HG03064 (cell line): Measurements from ENCODE around the gene NEK6.

ENCODE experiments used
- ATAC-seq: cut with Tn5 transposase; IDR thresholded peaks from one replicate; pipeline ENCODE4 v1.9.1; 2021; ENCODE audit warnings: low read depth; ENCODE audit not compliant: unreplicated experiment

The NEK6 gene

DNA sequence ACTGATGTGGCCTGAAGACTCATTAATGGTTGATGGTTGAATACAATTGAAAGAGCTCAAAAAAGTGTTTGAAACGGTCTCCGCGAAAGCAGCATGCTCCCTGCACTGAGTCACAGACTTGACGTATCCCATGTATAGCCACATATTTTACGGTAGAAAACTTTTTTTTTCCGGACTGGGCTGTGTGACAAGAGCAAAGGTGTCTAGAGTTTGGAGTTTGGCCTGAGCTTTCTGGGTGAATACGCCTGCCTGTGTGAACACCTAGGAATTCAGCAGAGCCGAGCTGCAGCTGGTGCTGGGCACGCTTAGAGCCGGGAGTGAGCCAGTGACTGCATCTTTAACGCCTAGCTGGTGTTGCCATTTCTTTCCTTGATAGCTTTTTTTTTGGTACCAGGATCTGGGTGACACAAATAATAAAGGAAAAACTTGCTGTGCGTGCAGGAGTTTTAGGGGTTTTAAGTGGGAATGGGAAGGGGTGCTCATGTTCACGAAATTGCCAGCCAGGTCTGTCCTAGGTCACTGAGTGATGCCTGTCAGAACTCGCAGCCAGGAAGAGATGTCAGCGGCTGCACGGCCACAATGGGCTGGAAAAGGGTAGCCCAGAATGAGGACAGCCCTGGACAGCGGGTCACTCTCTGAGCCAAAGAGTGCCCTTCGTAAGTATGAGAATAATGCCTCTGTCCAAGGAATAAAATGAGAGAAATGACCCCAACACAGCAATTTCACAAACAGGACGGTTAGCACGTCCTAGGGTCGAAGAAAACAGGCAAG is 105.8 kb downstream of the NEK6 start:
- ATAC-seq = no peak

DNA sequence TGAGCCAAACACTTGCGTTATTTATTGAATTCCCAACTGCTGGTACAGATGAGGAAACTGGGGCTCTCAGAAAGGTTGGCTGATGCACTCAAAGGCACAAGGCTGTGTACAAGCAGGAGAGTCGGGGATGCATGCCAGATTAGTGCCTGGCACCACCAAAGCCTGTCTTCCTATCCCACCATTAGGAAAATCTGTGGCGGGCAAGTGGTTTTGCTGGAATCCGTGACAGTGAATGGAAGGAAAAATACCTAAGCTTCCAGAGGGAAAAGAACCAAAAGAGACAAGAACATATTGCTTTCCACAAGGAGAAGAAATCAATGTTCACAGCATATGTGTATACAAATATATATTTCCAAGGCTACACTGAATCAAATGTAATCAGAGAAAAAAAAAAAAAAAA is 106.4 kb downstream of the NEK6 start:
- ATAC-seq = no peak

DNA sequence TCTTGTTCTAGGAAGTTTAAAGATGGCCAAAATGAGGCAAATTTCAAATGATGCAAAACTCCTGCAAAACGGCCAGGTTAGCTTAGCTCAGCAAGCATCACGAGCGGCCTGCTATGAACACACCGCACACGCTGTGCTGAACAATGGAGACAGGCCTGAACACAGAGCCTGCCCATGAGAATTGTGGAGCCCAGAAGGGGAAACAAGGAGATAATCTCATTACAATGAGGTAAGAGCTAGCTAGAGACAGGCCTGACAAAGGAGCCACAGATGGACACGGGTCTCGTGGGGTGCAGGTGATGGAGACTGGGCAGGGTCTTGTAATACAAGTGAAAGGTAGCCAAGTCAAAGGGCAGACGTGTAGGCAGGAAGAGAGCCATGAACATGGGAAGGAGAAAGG is 107.3 kb downstream of the NEK6 start:
- ATAC-seq = no peak

DNA sequence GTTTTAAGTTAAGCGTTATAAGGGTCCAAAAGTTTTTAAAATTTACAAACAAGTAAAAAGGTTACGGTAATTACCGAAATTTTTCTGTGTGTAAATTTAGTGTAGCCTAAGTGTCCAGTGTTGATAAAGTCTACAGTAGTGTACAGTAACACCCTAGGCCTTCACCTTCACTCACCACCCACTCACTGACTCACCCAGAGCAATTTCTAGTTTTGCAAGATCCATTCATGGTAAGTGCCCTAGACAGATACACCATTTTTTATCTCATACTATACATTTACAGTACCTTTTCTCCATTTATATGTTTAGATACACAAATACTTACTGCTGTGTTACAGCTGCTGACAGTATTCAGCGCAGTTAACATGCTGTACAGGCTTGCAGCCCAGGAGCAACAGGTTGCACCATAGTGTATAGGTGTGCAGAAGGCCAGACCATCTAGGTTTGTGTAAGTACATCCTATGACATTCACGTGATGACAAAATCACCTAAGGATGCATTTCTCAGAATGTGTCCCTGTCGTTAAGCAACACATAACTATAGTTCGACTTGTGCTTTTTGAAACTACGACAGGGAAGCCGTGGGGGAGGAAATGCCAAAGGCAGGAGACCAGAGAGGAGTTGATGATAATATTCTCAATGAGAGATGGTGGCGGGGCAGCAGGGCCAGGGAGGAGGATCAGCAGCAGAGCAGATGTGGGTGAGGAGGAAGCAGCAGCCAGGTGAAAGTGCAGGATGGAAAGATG is 108.9 kb downstream of the NEK6 start:
- no peak for ATAC-seq

DNA sequence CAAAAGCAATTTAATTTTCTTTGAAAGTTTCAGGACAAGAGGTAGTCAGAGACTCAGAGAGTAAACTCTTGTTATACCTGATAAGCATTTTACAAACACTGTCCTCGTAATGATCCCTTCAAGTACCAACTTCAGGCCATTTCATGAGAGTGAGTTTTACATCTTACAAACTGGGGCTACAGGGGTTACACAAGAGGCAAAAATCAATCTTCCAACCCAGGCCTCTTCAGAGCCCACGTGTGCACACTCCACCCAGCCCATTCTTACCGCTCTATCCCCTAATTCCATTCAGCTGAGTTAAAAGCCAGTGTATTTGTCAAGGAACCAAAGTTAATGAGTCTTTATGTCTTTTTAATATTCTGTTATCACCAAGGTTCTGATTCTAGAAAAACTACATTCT is 110.9 kb downstream of the NEK6 start:
- no peak for ATAC-seq

DNA sequence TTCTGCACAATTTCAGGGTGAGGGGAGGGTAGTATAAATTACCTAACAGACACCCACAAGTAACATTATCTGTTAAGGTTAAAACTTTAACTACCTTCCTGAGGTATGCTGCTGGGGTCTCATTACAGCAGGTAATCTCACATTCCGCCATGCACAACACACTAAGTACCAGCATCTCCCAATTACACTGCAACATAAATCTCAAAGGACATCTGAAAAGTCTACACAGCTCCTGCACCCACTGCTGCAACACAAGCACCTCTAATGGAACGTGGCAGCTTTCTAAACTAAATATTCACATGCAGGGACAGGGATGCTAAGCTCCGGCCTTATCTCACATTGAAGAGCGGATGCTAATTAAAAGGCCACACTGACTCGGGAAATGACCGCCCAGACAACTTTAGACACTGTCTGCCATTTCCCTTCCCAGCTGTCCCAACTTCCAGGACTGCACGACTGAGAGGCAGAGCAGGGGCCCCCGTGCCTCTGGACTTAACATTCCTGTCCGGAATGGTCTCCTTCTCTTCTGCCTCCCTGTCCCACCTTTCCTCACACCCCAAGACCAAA is 111.6 kb downstream of the NEK6 start:
- no peak for ATAC-seq

DNA sequence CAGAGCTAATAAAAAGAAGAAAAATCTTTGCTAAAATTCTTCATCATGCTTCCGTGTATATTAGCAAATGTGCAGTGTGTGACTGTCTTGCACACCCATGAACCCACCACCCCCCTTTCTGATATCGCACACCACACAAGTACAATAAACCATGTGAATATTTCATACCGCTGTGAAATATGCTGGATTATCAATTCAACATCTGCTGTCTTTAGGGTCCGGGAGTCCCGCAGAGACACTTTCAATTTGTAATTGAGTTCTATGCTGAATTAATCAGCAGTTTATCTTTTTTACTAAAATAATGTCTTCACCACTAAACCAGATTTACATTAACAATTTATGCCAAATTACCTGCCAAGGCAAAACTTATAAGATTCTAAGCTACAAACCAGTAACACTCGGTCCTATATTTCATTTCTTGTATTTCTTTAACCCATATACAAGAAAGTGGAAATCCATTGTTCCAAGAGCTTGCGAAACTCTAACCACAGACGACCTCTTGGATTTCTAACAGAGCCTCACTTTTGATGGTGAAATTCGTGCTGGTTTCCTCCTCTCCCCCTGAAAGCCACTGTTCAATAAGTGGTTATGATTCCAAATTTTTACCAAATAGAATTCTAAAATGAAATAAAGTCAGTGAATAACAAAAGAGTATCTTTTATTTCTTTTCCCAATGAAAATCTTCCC is 113.3 kb downstream of the NEK6 start:
- ATAC-seq = no peak

DNA sequence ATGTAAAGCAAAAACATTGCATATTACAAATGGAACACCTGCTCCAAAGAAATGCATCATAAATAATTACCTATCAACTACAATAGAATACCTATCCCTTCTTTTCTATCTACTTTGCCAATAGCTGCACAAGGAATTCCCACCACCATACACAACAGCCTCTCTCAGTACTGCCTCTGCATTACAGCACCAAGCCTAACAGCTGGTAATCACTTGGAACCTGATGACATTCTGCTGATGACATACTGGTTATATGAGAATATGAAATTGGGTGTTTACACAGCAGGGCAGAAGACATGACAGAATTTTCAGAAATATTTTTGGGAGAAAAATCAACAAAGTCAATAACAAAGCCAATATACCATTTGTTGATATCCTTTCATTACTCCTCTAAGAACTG is 114.3 kb downstream of the NEK6 start:
- no peak for ATAC-seq

DNA sequence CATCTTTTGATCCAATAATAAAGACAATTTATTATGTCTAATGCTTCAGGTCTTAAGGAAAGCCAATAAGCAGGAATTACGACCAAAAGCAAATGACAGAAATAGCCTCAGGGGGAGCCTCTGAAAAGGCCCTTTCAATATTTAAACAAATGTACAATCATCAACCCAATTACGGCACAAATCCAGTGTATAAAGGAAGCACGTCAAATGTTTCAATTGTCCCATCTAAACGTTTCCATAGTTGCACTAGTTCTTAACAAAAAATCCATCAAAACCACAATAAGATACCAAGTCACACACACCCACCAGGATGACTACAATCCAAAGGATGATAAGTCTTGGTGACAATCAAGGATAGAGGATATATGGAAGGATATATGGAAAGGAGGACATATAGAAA is 115.6 kb downstream of the NEK6 start:
- ATAC-seq = no peak

DNA sequence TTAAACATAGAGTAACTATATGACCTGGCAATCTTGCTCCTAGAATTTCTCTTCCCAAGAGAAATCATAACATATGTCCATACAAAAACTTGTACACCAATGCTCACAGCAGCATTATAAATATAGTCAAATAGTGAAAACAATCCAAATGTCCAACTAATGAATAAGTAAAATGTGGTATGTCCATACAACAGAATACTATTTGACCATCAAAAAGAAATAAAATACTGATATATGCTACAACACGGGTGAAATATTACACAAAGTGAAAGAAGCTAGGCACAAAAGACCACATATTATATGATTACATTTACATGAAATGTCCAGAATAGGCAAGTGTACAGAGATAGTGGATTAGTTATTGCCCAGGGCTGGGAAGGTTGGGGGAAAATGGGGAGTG is 116.1 kb downstream of the NEK6 start:
- ATAC-seq = no peak

DNA sequence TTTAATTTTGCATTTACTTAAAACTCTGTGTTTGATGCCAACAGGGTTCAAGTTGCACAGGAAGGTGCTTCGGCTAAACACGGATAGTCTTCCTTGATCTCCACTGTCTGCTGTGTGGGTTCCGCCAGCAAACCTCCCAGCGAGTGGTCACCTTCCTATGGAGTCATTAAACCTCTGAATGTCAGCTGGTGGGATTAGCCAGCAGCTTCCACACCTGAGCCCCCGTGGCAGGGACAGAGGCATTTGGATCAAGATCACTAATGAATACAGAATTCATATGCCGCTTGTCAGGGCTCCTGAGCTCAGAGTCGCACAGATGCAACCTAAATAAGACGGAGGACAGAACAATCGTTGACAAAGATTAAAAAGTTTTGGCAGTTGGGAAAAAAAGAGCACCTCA is 118.0 kb downstream of the NEK6 start:
- no peak for ATAC-seq

DNA sequence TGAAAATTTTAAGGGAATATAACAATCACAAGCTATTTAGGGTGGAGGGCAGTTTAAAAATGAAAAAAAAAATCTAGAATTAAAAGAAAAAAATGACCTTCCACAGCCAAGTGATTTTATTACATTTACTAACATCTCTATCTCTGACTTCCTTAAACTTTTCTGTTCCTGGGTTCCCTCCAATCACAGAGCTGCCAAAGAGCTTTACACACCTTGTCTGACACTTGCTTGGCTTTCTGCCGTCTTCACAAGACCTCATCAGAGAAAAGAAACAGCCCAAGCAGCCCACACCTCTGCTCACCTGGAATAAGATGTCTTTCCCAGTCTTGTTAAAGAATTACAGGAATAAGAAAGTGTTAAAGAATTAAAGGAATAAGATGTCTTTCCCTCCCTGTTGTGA is 118.6 kb downstream of the NEK6 start:
- no peak for ATAC-seq

DNA sequence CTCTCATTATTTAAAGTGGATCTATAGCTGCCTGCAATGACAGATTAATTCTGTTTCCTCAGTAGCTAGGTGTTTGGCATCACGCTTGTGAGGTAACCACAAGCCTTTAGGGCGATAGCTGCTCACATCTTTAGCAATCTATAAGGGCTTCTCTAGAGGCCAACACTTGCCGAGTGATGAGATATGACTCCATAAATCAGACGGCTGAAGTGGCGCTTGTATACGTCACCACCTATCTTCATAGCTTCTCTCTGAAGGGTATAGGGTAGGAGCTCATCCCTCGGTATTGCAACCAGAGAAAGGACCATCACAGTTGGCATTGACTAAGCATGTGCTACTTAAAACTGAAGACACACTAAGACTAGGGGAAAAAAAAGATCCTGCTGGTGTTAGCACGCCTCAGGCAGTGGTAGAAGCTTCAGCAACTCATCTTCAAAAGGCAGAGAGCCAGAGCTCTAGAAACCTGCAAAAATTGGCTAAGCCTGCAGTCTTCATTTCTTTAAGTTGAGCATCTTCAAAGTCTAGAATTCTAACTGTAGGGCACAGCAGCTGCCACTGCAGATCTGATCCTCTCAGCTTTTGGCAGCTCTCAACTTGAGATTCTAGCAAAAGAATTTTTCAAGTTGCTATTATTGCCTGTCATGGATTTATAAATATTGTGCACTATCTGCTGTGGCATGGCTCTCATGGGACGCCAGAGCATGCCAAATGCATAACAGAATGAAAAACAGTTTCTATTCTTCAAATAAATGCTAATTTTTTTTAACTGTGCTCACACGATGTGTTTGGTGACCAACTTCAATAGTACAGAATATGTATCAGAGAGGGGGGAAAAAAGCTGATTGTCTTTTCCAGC is 120.0 kb downstream of the NEK6 start:
- ATAC-seq = no peak

DNA sequence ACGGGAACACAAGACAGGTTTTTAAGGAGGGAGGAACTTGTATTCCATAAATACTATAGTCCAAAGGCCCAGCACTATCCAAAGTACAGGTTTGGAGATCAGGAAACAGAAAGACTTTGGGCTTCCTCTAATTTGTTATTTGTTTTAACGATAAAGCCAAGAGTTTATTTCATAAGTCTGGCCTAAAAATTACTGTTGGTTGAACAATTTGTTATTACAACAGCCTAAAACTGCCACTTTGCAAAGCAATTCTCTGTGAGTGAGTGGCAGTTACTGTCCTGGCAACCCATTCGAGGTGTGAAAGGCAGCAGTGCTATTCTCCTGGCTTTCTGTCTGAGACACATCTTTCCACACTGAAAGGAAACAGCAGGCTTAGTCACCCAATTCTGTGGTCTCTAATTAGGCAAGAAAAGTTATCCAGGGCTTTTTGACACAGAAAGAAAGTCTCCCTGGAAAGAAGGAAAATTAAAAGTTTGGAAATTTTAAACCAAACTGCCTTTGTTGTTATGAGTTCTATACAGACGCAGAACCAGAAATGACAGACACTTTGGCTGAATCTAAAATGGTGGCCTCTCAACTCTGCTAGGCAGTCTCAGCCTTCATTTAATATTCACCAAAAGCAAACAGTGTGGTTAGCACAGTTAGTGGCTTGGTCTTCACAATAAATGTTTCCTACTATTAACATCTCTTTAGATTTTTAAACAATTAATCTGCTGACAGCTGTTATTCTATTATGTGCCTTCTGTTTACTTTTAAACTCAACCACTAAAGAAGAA is 123.6 kb downstream of the NEK6 start:
- ATAC-seq = no peak

DNA sequence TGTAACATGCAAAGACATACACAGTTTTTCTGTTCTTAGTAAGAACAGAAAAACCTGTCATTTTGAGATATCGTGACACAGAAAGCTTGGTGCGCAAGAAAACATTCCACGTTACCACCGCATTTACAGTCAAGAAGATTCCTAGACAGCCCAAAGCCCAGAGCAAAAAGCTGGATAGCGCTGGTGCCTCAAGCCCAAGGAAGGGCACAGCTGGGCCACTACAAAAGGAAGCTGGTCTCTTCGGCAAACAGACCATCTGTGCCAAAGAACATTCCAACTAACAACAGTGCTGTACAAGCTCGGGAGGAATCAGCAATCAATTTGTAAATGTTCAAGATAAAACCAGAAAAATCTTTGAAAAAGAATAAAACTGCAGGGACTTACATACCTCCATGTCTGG is 126.5 kb downstream of the NEK6 start:
- ATAC-seq = no peak

DNA sequence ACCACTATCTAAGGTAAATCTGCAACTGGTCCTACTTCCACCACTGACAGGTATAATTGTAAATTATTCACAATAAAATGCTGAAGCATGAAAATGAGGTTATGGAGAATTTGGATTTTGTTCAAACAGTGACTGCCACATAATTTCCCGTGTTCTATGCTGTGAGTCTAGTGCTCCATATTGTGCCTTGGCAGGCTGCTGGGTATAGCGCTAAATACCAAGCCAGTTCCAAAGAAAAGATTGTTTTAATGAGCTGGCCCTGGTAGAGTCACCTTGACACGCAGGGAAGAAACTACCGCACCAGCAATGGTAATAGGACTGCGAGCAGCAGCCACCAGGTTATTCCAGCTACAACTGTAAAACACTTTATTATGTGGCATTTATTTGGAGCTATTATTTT is 127.1 kb downstream of the NEK6 start:
- no peak for ATAC-seq

DNA sequence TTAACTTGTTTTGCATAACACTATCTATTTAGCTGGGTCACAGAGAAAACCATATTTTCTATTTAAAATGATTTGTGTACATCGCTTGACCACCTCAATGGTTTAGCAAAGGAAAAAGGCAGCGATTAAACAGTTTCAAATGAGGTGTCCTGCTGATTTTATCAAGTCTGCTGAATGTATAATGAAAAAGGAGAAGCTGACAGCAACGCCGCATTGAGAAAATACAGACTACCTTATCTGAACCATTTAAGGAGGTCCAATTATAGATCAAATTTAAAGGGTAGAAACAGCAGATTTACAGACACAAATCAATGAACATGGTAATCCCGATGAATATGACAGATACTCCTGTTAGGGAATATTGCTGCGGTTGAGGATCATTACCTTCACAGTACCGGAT is 127.9 kb downstream of the NEK6 start:
- no peak for ATAC-seq

DNA sequence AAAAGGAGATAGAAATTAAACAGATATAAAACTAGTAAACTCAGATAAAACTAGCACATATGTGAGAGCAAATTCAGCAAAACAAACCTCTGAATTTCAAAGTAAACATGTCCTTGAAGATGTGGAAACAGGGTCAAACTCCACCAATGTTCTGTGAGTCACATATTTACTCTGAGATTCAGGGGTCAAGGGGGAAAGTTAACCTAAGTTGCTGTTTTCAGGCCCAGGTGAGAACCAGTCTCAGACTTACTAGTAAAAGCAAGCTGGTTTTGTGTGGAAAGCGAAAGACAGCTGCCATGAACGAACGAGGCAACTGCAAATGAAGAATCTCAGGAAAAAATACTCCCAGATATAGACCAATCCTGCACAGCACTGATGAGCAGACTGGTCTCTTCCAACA is 128.5 kb downstream of the NEK6 start:
- ATAC-seq = no peak

DNA sequence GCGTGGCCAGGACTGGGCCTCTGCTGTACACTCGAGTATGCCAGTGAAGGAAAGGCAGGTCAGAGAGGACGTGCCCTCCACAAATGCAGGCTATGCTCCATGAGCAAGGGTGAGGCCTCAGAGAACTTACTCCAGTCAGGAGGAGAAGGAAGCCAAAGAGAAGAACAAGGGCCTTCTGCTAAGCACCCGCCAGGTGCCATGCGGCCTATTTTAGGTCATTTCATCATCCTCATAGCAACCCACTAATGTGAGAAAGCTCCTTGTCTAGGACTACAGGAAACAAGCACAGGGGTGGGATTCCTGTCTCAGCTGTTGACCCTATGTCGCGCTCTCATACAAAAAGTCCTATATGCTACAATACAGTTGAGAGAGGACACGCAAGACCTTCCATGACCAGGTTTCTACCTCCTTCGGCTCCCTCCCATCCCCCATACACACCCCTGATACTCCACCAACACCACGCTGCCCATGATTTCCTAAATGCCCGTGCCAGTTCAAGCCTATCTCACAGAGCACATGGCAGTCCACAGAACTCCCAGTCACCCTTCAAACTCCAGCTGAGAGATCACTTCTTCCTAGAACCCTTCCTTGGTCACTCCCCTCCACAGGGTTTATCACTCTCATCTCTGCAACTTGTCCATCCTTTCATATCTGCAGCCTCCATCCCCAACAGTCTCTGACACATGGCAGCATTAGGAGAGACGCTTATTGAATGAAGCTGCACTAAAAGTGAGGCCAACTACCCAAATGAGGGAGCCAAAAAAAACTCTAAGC is 130.7 kb downstream of the NEK6 start:
- ATAC-seq = no peak
